Fibroblast of peridontal ligament (primary cell): Measurements from ENCODE around the gene SKIL.

Experiments used
- DNase-seq: peaks from one replicate; pipeline ENCODE4 v3.0.0-alpha.2; 2010; ENCODE audit errors: extremely low read depth

Gene SKIL

GRCh38 chr3:170350515-170351413 lies 6.8 kb upstream of the SKIL start:
- DNase-seq: no peak

GRCh38 chr3:170352936-170353335 lies 4.6 kb upstream of the SKIL start:
- DNase-seq: no peak

DNA sequence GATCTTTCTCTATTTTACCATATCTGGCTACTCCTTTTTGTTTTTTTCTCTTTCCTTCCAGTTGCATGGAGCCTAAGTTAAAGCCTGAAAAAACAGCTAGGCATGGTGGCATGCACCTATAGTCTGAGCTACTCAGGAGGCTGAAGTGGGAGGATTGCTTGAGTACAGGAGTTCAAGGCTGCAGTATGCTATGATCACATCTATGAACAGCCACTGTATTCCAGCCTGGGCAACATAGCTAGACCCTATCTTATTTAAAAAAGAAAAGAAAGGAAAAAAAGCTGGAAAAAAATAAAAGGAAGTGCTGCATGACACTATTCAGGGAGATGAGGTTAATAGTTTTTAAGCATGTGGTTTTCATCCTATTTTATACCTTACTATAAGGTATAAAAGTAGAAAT lies 4.0 kb upstream of the SKIL start:
- no peak for DNase-seq

DNA sequence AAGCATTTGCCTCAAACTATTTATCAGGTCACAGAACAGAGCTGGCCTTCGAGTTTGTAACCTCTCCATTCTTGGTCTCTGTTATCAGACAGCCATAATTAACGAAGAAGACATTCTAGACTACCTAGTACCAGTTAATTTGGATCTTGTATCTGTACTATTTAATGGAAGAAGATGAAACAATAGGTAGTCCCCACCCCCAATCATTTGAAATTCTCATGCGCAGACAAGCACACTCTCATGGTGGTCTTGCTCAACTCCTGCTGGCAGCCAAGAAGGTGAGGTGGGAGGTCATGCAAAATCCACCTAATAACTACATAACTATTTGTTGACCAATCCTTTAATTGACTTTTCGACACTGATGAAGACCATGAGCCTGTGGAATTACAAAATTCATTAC lies 2.8 kb upstream of the SKIL start:
- no peak for DNase-seq

DNA sequence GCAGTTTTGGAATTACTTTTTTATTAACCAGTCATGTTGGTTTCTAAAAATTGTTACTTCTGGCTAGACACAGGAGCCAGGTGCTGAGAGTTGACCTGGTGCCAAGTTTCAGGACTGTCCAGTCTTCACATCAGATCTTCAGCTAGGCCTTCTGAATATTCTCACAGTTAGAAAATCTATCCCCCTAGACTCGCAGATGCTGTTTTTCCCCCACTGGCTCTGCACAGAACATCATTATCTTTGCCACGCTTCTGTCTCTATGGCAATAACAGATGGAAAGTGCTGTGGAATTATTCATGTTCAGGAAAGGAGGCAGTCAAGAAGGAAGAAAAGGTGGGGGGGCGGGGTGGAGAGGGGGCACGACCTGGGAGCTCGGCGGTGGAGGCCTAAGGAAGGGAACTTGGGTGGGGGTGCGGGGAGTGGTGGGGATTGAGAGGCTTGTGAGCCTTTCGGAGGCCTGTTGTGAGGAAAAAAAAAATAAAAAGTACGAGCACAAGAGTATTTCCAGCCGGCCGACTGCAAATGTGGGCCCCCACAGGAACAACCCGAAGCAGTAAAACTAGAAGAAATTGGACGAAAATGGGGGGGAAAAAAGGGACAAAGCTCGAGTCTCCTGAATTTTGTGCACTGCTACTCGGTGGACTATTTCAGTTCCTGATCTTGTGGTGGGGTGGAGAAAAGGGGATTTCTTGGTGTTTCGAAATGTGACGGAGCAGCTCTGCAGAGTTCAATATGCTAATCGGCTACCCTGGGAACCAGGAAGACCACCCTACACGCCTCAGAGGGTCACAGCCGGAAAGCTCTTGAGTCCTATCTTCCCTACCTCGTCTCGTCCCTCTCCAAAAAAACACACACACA lies 1.5 kb upstream of the SKIL start:
- DNase-seq: peak; percentile 47

DNA sequence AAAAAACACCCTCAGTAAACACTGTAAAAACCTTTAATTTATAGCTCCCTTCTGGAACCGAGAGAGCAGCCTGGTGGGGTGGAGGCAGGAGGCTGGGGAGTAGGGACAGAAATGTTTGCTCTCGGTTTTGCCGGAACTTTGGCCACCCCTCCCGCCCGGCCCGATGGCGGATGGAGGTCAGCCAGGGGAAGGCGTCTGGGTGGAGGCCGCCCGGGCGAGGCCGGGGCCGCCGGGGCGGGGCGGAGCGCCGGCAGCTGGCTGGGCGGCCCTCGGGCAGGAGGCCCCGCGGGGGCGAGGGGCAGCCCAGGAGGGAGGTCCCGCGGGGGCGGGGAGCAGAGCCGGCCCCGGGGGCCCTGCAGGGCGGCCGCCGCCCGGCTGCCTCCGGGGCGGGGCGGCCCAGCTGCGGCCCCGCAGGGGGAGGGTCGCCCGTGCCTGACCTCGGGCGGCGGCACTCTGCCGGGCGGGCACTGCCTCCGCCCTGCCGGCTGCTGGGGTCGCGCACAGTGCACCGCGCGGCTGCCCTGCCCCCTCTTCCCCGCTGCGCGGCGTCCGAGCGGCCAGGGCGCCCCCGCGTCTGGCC lies 829 bp upstream of the SKIL start:
- peak; percentile 62 for DNase-seq

GRCh38 chr3:170358042-170359010 lies 811 bp downstream of the SKIL start:
- DNase-seq: peak; percentile 50

DNA sequence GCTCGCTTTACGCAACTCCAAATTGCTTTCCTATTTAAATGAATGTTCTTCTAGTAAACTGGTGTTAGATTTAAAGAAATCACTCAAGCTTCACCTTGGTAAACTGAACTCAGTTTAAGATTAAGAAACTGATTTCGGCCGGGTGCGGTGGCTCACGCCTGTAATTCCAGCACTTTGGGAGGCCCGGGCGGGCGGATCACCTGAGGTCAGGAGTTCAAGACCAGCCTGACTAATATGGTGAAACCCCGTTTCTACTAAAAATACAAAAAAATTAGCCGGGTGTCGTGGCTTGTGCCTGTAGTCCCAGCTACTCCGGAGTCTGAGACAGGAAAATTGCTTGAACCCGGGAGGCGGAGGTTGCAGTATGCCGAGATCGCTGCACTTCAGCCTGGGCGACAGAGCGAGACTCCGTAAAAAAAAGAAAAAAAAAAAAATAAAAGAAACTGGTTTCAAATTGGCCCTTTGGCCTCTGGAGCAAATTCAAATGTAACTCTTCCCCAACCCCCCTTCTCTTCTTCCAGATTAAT lies 1.7 kb downstream of the SKIL start:
- no peak for DNase-seq

GRCh38 chr3:170360466-170360865 lies 3.0 kb downstream of the SKIL start:
- DNase-seq: no peak

DNA sequence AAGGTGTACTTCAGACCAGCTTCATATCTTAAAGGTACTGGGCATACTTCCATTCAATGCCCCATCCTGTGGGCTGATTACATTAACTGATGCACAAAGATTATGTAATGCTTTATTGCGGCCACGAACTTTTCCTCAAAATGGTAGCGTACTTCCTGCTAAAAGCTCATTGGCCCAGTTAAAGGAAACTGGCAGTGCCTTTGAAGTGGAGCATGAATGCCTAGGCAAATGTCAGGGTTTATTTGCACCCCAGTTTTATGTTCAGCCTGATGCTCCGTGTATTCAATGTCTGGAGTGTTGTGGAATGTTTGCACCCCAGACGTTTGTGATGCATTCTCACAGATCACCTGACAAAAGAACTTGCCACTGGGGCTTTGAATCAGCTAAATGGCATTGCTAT lies 3.4 kb downstream of the SKIL start:
- DNase-seq: no peak

DNA sequence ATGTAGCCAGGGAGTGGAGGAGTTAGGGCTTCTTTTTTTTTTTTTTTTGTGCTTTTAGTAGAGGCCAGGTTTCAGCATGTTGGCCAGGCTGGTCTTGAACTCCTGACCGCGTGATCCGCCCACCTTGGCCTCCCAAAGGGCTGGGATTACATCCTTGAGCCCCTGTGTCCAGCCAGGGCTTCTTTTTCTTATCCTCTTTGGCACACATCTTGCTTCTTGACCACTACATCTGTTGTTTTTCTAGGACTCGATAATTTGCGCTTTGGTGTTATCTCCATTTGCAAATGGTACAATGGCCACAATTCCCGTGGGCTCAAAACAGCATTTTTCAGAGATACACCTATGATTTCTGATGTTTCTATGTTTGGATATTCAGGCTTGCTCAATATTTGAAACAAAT lies 4.2 kb downstream of the SKIL start:
- no peak for DNase-seq

- DNase-seq: no peak
Measured at GRCh38 chr3:170363471-170363994, 6.0 kb downstream of the SKIL start.

GRCh38 chr3:170364965-170365364 lies 7.5 kb downstream of the SKIL start:
- no peak for DNase-seq

GRCh38 chr3:170367797-170368196 lies 10.3 kb downstream of the SKIL start:
- DNase-seq: no peak

GRCh38 chr3:170368921-170369320 lies 11.4 kb downstream of the SKIL start:
- no peak for DNase-seq

DNA sequence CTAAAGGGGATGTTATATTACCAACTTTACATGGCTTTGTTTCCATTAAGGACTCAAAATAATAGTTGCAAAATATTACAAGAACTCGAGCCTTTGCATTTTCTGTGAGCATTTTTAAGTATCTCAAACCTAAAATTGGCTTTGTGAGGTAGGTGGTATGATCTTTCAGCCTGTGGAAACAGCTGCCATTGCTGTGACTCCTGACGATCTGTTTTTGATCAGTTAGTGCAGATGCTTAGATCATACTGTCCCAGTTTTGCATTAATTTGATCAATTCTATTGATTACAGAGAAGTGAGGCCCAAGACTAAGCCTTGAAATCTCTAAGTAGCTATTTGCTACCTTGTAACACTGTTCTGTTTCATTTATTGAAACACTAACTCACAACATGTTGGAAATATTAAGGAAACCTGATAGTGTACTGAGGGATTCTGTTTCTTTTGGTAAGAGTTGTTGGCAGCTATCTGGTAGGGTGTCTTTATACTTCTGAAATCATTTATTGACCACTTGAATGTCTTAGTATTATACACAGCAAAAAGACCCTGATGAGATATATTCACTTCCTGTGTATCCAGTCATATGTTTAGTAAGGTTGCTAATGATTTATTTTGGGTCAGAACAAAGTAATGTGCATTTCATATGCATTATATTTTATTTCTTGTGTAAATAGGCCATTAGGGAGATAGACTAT lies 14.8 kb downstream of the SKIL start:
- DNase-seq: peak; percentile 71

DNA sequence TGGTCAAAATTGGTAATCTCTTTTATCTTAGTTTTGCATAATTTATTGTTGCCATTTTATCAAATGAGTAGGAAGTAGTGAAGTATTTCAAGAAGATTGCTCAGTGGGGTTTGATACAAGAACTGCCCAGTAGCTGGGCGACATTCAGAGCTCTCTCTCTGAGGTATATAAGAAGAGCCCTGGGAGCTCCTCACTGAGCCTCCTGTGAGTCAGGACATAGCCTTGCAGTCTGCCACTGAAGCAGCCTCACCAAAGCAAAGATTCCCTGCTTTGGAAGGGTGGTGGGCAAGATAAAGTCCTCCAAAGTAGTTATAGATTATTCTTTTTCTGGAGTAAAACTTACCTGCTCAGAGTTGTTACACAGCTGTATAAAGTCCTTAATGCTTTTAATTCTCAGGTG lies 26.1 kb downstream of the SKIL start:
- peak; percentile 48 for DNase-seq

- no peak for DNase-seq
Measured at GRCh38 chr3:170386468-170386867, 29.0 kb downstream of the SKIL start.

- peak; percentile 55 for DNase-seq
Measured at GRCh38 chr3:170387950-170388349, 30.4 kb downstream of the SKIL start.

DNA sequence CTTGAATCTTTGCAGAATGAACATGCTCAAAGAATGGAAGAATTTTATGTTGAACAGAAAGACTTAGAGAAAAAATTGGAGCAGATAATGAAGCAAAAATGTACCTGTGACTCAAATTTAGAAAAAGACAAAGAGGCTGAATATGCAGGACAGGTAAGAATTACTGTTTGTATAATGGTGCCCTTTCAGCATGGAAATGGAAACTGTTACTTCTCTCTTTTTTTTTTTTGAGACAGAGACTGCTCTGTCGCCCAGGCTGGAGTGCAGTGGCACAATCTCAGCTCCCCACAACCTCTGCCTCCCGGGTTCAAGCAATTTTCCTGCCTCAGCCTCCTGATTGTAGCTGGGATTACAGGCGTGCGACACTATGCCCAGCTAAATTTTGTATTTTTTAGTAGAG lies 33.6 kb downstream of the SKIL start:
- no peak for DNase-seq
